SU-DHL-6 (cell line): ENCODE results near the gene HMGB4.

Experiments used
- H2AFZ ChIP-seq: fragments of 200-600 bp; sonication (generic); 2 replicates; pipeline ENCODE4 v1.6.1; 2014; ENCODE audit warnings: low read depth, mild to moderate bottlenecking, moderate library complexity, mixed read lengths, antibody characterized with exemption, low read length; ENCODE audit not compliant: severe bottlenecking
- H3F3A ChIP-seq: fragments of 200-600 bp; shearing (Covaris generic); 2 replicates; pipeline ENCODE4 v1.6.0; 2016; ENCODE audit warnings: antibody characterized with exemption, mild to moderate bottlenecking; ENCODE audit not compliant: insufficient read depth
- H3K27ac ChIP-seq: fragments of 200-600 bp; sonication (generic); 2 replicates; pipeline ENCODE4 v1.5.1; 2016; ENCODE audit warnings: low read depth, mild to moderate bottlenecking, low read length, moderate library complexity, mixed read lengths
- H3K27me3 ChIP-seq: fragments of 200-600 bp; sonication (generic), shearing (Covaris generic); 2 replicates; pipeline ENCODE4 v1.6.0; 2014; ENCODE audit warnings: mild to moderate bottlenecking, low read length
- H3K36me3 ChIP-seq: fragments of 200-600 bp; sonication (generic); 2 replicates; pipeline ENCODE4 v1.6.1; 2014; ENCODE audit warnings: mild to moderate bottlenecking, low read length, mixed read lengths
- H3K4me2 ChIP-seq: fragments of 300-600, 200-600 bp; shearing (Covaris generic), sonication (generic); 2 replicates; pipeline ENCODE4 v1.6.0; 2014; ENCODE audit warnings: low read length, low read depth, mild to moderate bottlenecking; ENCODE audit not compliant: poor library complexity, severe bottlenecking
- H3K4me3 ChIP-seq: fragments of 200-600 bp; sonication (generic); 2 replicates; pipeline ENCODE4 v1.5.1; 2014; ENCODE audit warnings: antibody characterized with exemption, low read length, mild to moderate bottlenecking, mixed read lengths; ENCODE audit not compliant: insufficient read depth, poor library complexity, severe bottlenecking
- H3K79me2 ChIP-seq: fragments of 200-600 bp; sonication (generic); 2 replicates; pipeline ENCODE4 v1.6.1; 2014; ENCODE audit warnings: mild to moderate bottlenecking, low read length, moderate library complexity; ENCODE audit not compliant: insufficient read depth
- H3K9ac ChIP-seq: fragments of 200-600 bp; sonication (generic); 2 replicates; pipeline ENCODE4 v1.7.0; 2014; ENCODE audit warnings: mild to moderate bottlenecking, low read length
- H3K9me2 ChIP-seq: fragments of 200-600 bp; sonication (generic); replicated peaks from 2 replicates; pipeline ENCODE4 v1.6.1; 2014; ENCODE audit warnings: low read length; ENCODE audit not compliant: insufficient read depth
- H3K9me3 ChIP-seq: fragments of 200-600 bp; sonication (generic); 2 replicates; pipeline ENCODE4 v1.6.1; 2014; ENCODE audit warnings: low read length, mixed read lengths; ENCODE audit not compliant: insufficient read depth
- H4K20me1 ChIP-seq: fragments of 200-600 bp; sonication (generic); 2 replicates; pipeline ENCODE4 v1.6.1; 2014; ENCODE audit warnings: low read depth, mild to moderate bottlenecking, antibody characterized with exemption, low read length, moderate library complexity, mixed read lengths
- CTCF ChIP-seq: fragments of 200-600 bp; sonication (generic); IDR thresholded peaks from one replicate; pipeline ENCODE4 v1.5.1; 2017; ENCODE audit warnings: antibody characterized with exemption, mild to moderate bottlenecking, low read length, moderate library complexity; ENCODE audit not compliant: insufficient read depth, poor library complexity, severe bottlenecking
- EZH2phosphoT487 ChIP-seq: fragments of 200-600 bp; sonication (generic), shearing (Covaris generic); conservative IDR thresholded peaks from 2 replicates; pipeline ENCODE4 v1.6.1; 2018; ENCODE audit warnings: mild to moderate bottlenecking, antibody characterized with exemption, low read length, moderate library complexity, mixed read lengths

The HMGB4 gene

GRCh38 chr1:33895976-33896375 is 32.1 kb downstream of the HMGB4 start:
- Histone ChIP-seq H3K79me2 (no peaks in the 10 kb centered on the region), H3F3A (no peaks in the 10 kb centered on the region), H3K27me3 (no peaks in the 10 kb centered on the region), H3K9me3 (no peaks in the 10 kb centered on the region), H3K4me2 (no peak overlapping the region), H3K27ac (no peak overlapping the region), H3K9ac (no peak overlapping the region), H2AFZ (no peak overlapping the region), H3K4me3 (no peak overlapping the region), H4K20me1 (no peaks in the 10 kb centered on the region), H3K36me3 (no peaks in the 10 kb centered on the region), H3K9me2 (no peaks in the 10 kb centered on the region)
- TF ChIP-seq CTCF, result no peak
- TF ChIP-seq EZH2phosphoT487, result no peak

GRCh38 chr1:33897092-33897725 is 33.3 kb downstream of the HMGB4 start:
- TF ChIP-seq EZH2phosphoT487 (no peak), CTCF (no peak)
- H3K4me2 ChIP-seq, result no peak overlapping the region
- H3K27me3 ChIP-seq, result no peaks in the 10 kb centered on the region
- no peak overlapping the region for H3K4me3 ChIP-seq
- H3K9me3 ChIP-seq, result no peaks in the 10 kb centered on the region
- H3K9me2 ChIP-seq, result no peaks in the 10 kb centered on the region
- H3K79me2 ChIP-seq, result no peaks in the 10 kb centered on the region
- no peak overlapping the region for H2AFZ ChIP-seq
- no peaks in the 10 kb centered on the region for H3F3A ChIP-seq
- H4K20me1 ChIP-seq, result no peaks in the 10 kb centered on the region
- no peak overlapping the region for H3K27ac ChIP-seq
- no peak overlapping the region for H3K9ac ChIP-seq
- H3K36me3 ChIP-seq, result no peaks in the 10 kb centered on the region

- Histone ChIP-seq H3K4me3 (no peak overlapping the region), H3K27me3 (no peaks in the 10 kb centered on the region), H3K4me2 (no peak overlapping the region), H4K20me1 (no peaks in the 10 kb centered on the region), H2AFZ (no peak overlapping the region), H3F3A (no peaks in the 10 kb centered on the region), H3K79me2 (no peaks in the 10 kb centered on the region), H3K9ac (no peak overlapping the region), H3K36me3 (no peaks in the 10 kb centered on the region), H3K9me3 (no peaks in the 10 kb centered on the region), H3K9me2 (no peaks in the 10 kb centered on the region), H3K27ac (no peak overlapping the region)
- TF ChIP-seq CTCF, result no peak
Observed at GRCh38 chr1:33898406-33898805, 34.5 kb downstream of the HMGB4 start.
